CD4-positive, alpha-beta T cell (primary cell): Measurements from ENCODE around the gene TMEM235. TPM values are rescaled to one million over a fixed set of nuclear protein-coding genes. Genes with fewer than 3 reads are reported as not detected.

Experiments used
- ATAC-seq: fragments of 200-7000 bp; cut with Tn5 transposase; one replicate; pipeline ENCODE4 v1.10.0; 2022; ENCODE audit warnings: mild to moderate bottlenecking; ENCODE audit not compliant: poor library complexity
- CTCF ChIA-PET: fragments of 350-600 bp; sonication (Branson Sonifier 250); formaldehyde crosslinking; loops from one replicate; lab custom pipeline; 2021; ENCODE audit warnings: antibody characterized with exemption, inconsistent platforms; lab: Charles Lee
- POLR2A ChIA-PET: fragments of 350-600 bp; sonication (Branson Sonifier 250); formaldehyde crosslinking; loops from one replicate; lab custom pipeline; 2021; ENCODE audit warnings: antibody characterized with exemption, inconsistent platforms; lab: Charles Lee
- DNase-seq, 14 experiments: peaks; one replicate each; pipeline ENCODE4 v3.0.0-alpha.2; 2013 to 2020; ENCODE audit warnings: mixed read lengths in 2 of 14
- H3K27ac ChIP-seq, 2 donors: one replicate each; pipeline versions ENCODE4 v1.5.1 to v1.7.0; 2013; ENCODE audit warnings: low read length in 2 of 2, low read depth in 1 of 2, mild to moderate bottlenecking in 1 of 2
- H3K27me3 ChIP-seq, 2 experiments: 1 replicate in 1 of 2; 2 replicates in 1 of 2; pipeline versions ENCODE4 v1.6.1 to v1.7.0; 2013; ENCODE audit warnings: low read length in 2 of 2, control low read depth in 1 of 2, mild to moderate bottlenecking in 1 of 2, moderate library complexity in 1 of 2; ENCODE audit not compliant: insufficient read depth in 2 of 2, control insufficient read depth in 1 of 2
- H3K36me3 ChIP-seq: one replicate; pipeline ENCODE4 v1.6.1; 2013; ENCODE audit warnings: low read length, control low read depth; ENCODE audit not compliant: insufficient read depth
- H3K4me1 ChIP-seq: one replicate; pipeline ENCODE4 v1.6.1; 2013; ENCODE audit warnings: low read length, control low read depth; ENCODE audit not compliant: insufficient read depth
- H3K4me3 ChIP-seq: one replicate; pipeline ENCODE4 v1.5.1; 2013; ENCODE audit warnings: mild to moderate bottlenecking, low read length, moderate library complexity
- H3K9me3 ChIP-seq, 2 experiments: 1 replicate in 1 of 2; 2 replicates in 1 of 2; pipeline versions ENCODE4 v1.6.1 to v1.7.0; 2013; ENCODE audit warnings: low read length in 2 of 2, mild to moderate bottlenecking in 2 of 2, control low read depth in 1 of 2, moderate library complexity in 1 of 2; ENCODE audit not compliant: control insufficient read depth in 1 of 2, insufficient read depth in 1 of 2
- H3K27ac Mint-ChIP-seq: one replicate; pipeline ENCODE4 v1.8.0; 2020; ENCODE audit warnings: mixed read lengths
- H3K27me3 Mint-ChIP-seq: one replicate; pipeline ENCODE4 v1.8.0; 2021; ENCODE audit warnings: mixed read lengths
- H3K36me3 Mint-ChIP-seq: one replicate; pipeline ENCODE4 v1.8.0; 2021; ENCODE audit warnings: low read depth, mixed read lengths
- H3K4me1 Mint-ChIP-seq: one replicate; pipeline ENCODE4 v1.8.0; 2021; ENCODE audit warnings: low read depth, mixed read lengths
- H3K4me3 Mint-ChIP-seq: one replicate; pipeline ENCODE4 v1.8.0; 2020; ENCODE audit warnings: mild to moderate bottlenecking, mixed read lengths
- H3K9me3 Mint-ChIP-seq: one replicate; pipeline ENCODE4 v1.8.0; 2020; ENCODE audit warnings: mixed read lengths
- intact Hi-C, 2 experiments: fragments of 100-400 bp; cut with DNase I in 1 of 2; cut with micrococcal nuclease in 1 of 2; formaldehyde crosslinking; loops; one replicate each; pipeline versions ENCODE4 v1.15.1 to v1.9.0; 2023 to 2025; cut with DNase I, micrococcal nuclease
- total RNA-seq, 174 experiments: library from RNA in 2 of 174; stranded (reverse) in 2 of 174; gene quantifications; one replicate each; pipeline ENCODE4 v1.2.3 and lab custom pipeline; 2021 to 2026
- TF ChIP-seq, protein P1 (sequence below): fragments of 200-600 bp; IDR thresholded peaks from one replicate; pipeline ENCODE4 v1.8.0; 2022; ENCODE audit warnings: antibody characterized with exemption, mild to moderate bottlenecking

The TMEM235 gene
- total RNA-seq, 2 experiments from 2014 or later: not detected

DNA sequence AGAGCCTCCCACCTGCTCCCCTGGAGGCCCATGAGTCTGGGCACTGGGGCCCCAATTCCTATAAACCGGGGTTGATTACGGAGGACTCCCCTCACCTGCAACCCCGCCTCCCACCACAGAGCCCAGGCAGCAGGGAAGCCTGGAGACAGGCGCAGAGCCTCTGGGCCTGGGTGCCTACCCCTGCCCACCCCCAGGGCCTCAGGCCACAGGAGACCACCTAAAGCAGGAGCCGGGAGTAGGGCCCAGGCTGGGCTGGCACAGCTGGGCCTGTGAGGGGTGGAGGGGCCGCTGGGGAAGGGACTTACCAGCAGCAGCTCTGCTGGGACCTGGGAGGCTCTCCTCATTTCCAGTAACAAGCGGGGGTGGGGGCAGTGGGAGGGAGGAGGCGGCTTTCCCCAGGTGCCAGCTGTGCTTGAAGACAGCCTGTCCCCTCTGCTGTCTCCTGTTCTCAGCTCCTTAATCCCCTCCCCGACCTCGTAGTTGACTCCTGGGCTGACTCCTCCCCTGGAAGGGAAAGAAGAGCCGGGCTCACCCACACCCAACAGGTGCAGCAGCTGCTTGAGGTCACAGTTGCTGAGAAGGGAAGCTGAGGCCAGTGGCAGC is 46.8 kb downstream of the TMEM235 start:
- ChIA-PET POLR2A (no interaction called here), CTCF (interaction anchor here (1.0 kb wide), 1 partner anchor 27 kb away, joined by 4 read pairs; no protein-coding TSS in a partner anchor)
- H3K4me1 ChIP-seq: peaks cover 29% of the 10 kb centered on the region
- Mint-ChIP-seq H3K36me3 (no peaks in the 10 kb centered on the region), H3K4me1 (peaks cover 22% of the 10 kb centered on the region), H3K9me3 (no peaks in the 10 kb centered on the region), H3K27ac (no peak overlapping the region), H3K4me3 (no peak overlapping the region), H3K27me3 (no peaks in the 10 kb centered on the region)
- no peaks in the 10 kb centered on the region for H3K9me3 ChIP-seq
- H3K27me3 ChIP-seq: no peaks in the 10 kb centered on the region
- no peak overlapping the region for H3K4me3 ChIP-seq
- H3K27ac ChIP-seq: no peak overlapping the region
- H3K36me3 ChIP-seq: no peaks in the 10 kb centered on the region
- ATAC-seq (no peak), DNase-seq (no peak)
- TF ChIP-seq, protein P1, sequence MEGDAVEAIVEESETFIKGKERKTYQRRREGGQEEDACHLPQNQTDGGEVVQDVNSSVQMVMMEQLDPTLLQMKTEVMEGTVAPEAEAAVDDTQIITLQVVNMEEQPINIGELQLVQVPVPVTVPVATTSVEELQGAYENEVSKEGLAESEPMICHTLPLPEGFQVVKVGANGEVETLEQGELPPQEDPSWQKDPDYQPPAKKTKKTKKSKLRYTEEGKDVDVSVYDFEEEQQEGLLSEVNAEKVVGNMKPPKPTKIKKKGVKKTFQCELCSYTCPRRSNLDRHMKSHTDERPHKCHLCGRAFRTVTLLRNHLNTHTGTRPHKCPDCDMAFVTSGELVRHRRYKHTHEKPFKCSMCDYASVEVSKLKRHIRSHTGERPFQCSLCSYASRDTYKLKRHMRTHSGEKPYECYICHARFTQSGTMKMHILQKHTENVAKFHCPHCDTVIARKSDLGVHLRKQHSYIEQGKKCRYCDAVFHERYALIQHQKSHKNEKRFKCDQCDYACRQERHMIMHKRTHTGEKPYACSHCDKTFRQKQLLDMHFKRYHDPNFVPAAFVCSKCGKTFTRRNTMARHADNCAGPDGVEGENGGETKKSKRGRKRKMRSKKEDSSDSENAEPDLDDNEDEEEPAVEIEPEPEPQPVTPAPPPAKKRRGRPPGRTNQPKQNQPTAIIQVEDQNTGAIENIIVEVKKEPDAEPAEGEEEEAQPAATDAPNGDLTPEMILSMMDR: no peak
- intact Hi-C loops: no loop called here

DNA sequence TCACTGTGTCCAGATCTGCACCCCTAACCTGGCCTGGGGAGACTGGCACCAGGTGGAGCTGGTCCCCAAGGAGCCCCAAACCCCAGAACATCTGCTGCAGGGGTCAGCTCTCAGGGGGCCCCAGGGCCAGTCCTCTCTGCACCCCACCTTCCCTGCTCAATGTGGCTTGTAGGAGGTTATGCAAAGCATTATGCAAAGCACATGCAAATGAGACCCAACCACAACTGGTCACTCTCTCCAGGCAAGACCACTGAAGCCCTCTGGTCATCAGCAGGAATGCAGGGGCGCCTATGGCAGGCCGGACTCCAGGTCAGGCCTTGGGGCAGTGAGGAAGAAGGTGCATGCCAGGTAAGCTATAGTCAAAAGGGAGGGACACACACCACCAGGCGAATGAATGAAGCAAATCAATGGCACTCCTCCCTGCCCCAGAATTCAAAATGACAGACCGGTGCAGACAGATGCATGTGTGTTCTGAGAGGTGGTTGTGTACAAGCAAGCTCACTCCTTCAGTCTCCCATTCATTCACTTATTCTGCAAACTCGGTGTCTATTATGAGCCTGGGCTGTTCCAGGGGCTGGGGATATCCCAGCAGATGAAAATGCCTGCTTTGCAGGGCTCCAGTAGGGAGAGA is 48.0 kb downstream of the TMEM235 start:
- Mint-ChIP-seq H3K4me1 (peaks cover 21% of the 10 kb centered on the region), H3K27me3 (no peaks in the 10 kb centered on the region), H3K9me3 (no peaks in the 10 kb centered on the region), H3K27ac (peak overlapping the region; percentile 17), H3K4me3 (no peak overlapping the region), H3K36me3 (no peaks in the 10 kb centered on the region)
- no peaks in the 10 kb centered on the region for H3K27me3 ChIP-seq
- TF ChIP-seq, protein P1: no peak
- H3K36me3 ChIP-seq: no peaks in the 10 kb centered on the region
- H3K27ac ChIP-seq: no peak overlapping the region
- POLR2A ChIA-PET: no interaction called here
- ATAC-seq (no peak), DNase-seq (no peak)
- CTCF ChIA-PET: no interaction called here
- intact Hi-C loops: no loop called here
- no peaks in the 10 kb centered on the region for H3K9me3 ChIP-seq
- H3K4me3 ChIP-seq: no peak overlapping the region
- H3K4me1 ChIP-seq: peaks cover 27% of the 10 kb centered on the region

GRCh38 chr17:78281249-78281845 is 49.9 kb downstream of the TMEM235 start:
- Histone ChIP-seq H3K4me3 (no peak overlapping the region), H3K9me3 (no peaks in the 10 kb centered on the region), H3K27ac (no peak overlapping the region), H3K4me1 (peaks cover 20% of the 10 kb centered on the region), H3K27me3 (no peaks in the 10 kb centered on the region), H3K36me3 (no peaks in the 10 kb centered on the region)
- Mint-ChIP-seq H3K36me3 (no peaks in the 10 kb centered on the region), H3K9me3 (no peaks in the 10 kb centered on the region), H3K27me3 (no peaks in the 10 kb centered on the region), H3K4me3 (no peak overlapping the region), H3K27ac (no peak overlapping the region), H3K4me1 (peaks cover 9% of the 10 kb centered on the region)
- no peak for ATAC-seq
- POLR2A ChIA-PET: no interaction called here
- DNase-seq: no peak
- intact Hi-C loops: no loop called here
- CTCF ChIA-PET: no interaction called here
- TF ChIP-seq, protein P1: no peak
